ENCODE results near the gene TMEM248. TPM values are rescaled to one million over a fixed set of nuclear protein-coding genes. Genes with fewer than 3 reads are reported as not detected.

Gene TMEM248
- total RNA-seq, 1 experiment from 2014 or later, result 60.4 TPM

GRCh38 chr7:66960192-66960591, 39.2 kb downstream of the TMEM248 start:
- no peak overlapping the region for H3K4me3 Mint-ChIP-seq
- H3K36me3 Mint-ChIP-seq, result peaks cover 22% of the 10 kb centered on the region
- POLR2A ChIA-PET, result no interaction called here
- H3K27ac Mint-ChIP-seq, result peak overlapping the region; percentile 36; the same call in 1 of the 2 replicates
- H3K4me1 Mint-ChIP-seq, result no peaks in the 10 kb centered on the region
- no peaks in the 10 kb centered on the region for H3K27me3 Mint-ChIP-seq (ENCODE audit: low read depth)
- DNase-seq (ENCODE audit: low spot score), result no peak
- peaks cover 5% of the 10 kb centered on the region for H3K9me3 Mint-ChIP-seq
- ATAC-seq, result no peak
- TF ChIP-seq ELF4 (CRISPR knock-in tag; IDR thresholded peaks at IDR 0.05; ENCODE audit: low read depth), result no peak
- TF ChIP-seq MLX (CRISPR knock-in tag; IDR thresholded peaks at IDR 0.05), result no peak
- no peak for TF ChIP-seq JUN (CRISPR knock-in tag; IDR thresholded peaks at IDR 0.05)
- TF ChIP-seq AR (CRISPR knock-in tag; IDR thresholded peaks at IDR 0.05), result no peak
- no peak for TF ChIP-seq NR1H2 (CRISPR knock-in tag; IDR thresholded peaks at IDR 0.05)
- TF ChIP-seq CREM (CRISPR knock-in tag; IDR thresholded peaks at IDR 0.05), result no peak
- no peak for TF ChIP-seq CDX4 (CRISPR knock-in tag; IDR thresholded peaks at IDR 0.05; ENCODE audit: borderline replicate concordance)
- no peak for TF ChIP-seq ZNF425 (CRISPR knock-in tag; conservative IDR thresholded peaks at IDR 0.05)
- TF ChIP-seq ZSCAN18 (CRISPR knock-in tag; IDR thresholded peaks at IDR 0.05), result no peak
- TF ChIP-seq EMX1 (CRISPR knock-in tag; IDR thresholded peaks at IDR 0.05), result no peak
- TF ChIP-seq KAT7 (CRISPR knock-in tag; IDR thresholded peaks at IDR 0.05; ENCODE audit: borderline replicate concordance), result no peak
- no peak for TF ChIP-seq ZNF232 (CRISPR knock-in tag; IDR thresholded peaks at IDR 0.05)
- no peak for TF ChIP-seq MAX (CRISPR knock-in tag; IDR thresholded peaks at IDR 0.05)
- no peak for TF ChIP-seq ZNF121 (CRISPR knock-in tag; IDR thresholded peaks at IDR 0.05)
- CTCF ChIA-PET, result no interaction called here

GRCh38 chr7:66961096-66961495, 40.1 kb downstream of the TMEM248 start:
- Mint-ChIP-seq H3K27me3 (ENCODE audit: low read depth) (no peaks in the 10 kb centered on the region), H3K9me3 (peaks cover 9% of the 10 kb centered on the region), H3K4me3 (no peak overlapping the region), H3K36me3 (peaks cover 13% of the 10 kb centered on the region), H3K27ac (no peak overlapping the region), H3K4me1 (no peaks in the 10 kb centered on the region)
- TF ChIP-seq ATF6 (CRISPR knock-in tag; IDR thresholded peaks at IDR 0.05), result no peak
- TF ChIP-seq FOXJ3 (CRISPR knock-in tag; IDR thresholded peaks at IDR 0.05; ENCODE audit: borderline replicate concordance), result no peak
- TF ChIP-seq OVOL2 (CRISPR knock-in tag; IDR thresholded peaks at IDR 0.05; ENCODE audit: borderline replicate concordance), result no peak
- TF ChIP-seq ATF3 (CRISPR knock-in tag; conservative IDR thresholded peaks at IDR 0.05), result no peak
- no peak for TF ChIP-seq SOX15 (CRISPR knock-in tag; IDR thresholded peaks at IDR 0.05)
- TF ChIP-seq ETV6 (CRISPR knock-in tag; IDR thresholded peaks at IDR 0.05), result no peak
- no peak for TF ChIP-seq CREB1 (CRISPR knock-in tag; IDR thresholded peaks at IDR 0.05)
- TF ChIP-seq NR3C1 (CRISPR knock-in tag; conservative IDR thresholded peaks at IDR 0.05; ENCODE audit: low read depth), result no peak
- no peak for TF ChIP-seq KAT7 (CRISPR knock-in tag; IDR thresholded peaks at IDR 0.05; ENCODE audit: borderline replicate concordance)
- ChIA-PET CTCF (no interaction called here), POLR2A (no interaction called here)
- no peak for DNase-seq (ENCODE audit: low spot score)
- no peak for ATAC-seq
